ENCODE measurements around the gene KLHL25. TPM values are rescaled to one million over a fixed set of nuclear protein-coding genes. Genes with fewer than 3 reads are reported as not detected.

The KLHL25 gene
- total RNA-seq, 1 experiment from 2014 or later: 9.3 TPM

GRCh38 chr15:85786781-85787114, 8.0 kb downstream of the KLHL25 start:
- DNase-seq: no peak
- Histone ChIP-seq H3K4me3 (no peak overlapping the region), H3K36me3 (no peaks in the 10 kb centered on the region), H3K27me3 (no peaks in the 10 kb centered on the region), H3K9me3 (no peaks in the 10 kb centered on the region)

- H3K9me3 ChIP-seq: no peaks in the 10 kb centered on the region
- no peaks in the 10 kb centered on the region for H3K27me3 ChIP-seq
- peak; percentile 70 for DNase-seq
These were observed 8.6 kb downstream of the KLHL25 start for GRCh38 chr15:85785887-85786780.

GRCh38 chr15:85782064-85782463, 12.7 kb downstream of the KLHL25 start:
- Histone ChIP-seq H3K36me3 (no peaks in the 10 kb centered on the region), H3K27me3 (no peaks in the 10 kb centered on the region), H3K9me3 (no peaks in the 10 kb centered on the region), H3K4me3 (no peak overlapping the region)
- DNase-seq: no peak

More at GRCh38 chr15:85785887-85786780, 8.6 kb downstream of the KLHL25 start:
- Histone ChIP-seq H3K4me3 (no peak overlapping the region), H3K36me3 (no peaks in the 10 kb centered on the region)

GRCh38 chr15:85781099-85781498, 13.6 kb downstream of the KLHL25 start:
- no peak for DNase-seq
- no peaks in the 10 kb centered on the region for H3K36me3 ChIP-seq
- H3K4me3 ChIP-seq: no peak overlapping the region
- H3K27me3 ChIP-seq: no peaks in the 10 kb centered on the region
- no peaks in the 10 kb centered on the region for H3K9me3 ChIP-seq

GRCh38 chr15:85780225-85780985, 14.3 kb downstream of the KLHL25 start:
- no peaks in the 10 kb centered on the region for H3K9me3 ChIP-seq
- DNase-seq: no peak
- H3K27me3 ChIP-seq: no peaks in the 10 kb centered on the region
- H3K4me3 ChIP-seq: no peak overlapping the region
- no peaks in the 10 kb centered on the region for H3K36me3 ChIP-seq

- Histone ChIP-seq H3K27me3 (no peaks in the 10 kb centered on the region), H3K9me3 (no peaks in the 10 kb centered on the region), H3K36me3 (no peaks in the 10 kb centered on the region), H3K4me3 (no peak overlapping the region)
- DNase-seq: no peak
These were observed 15.5 kb downstream of the KLHL25 start for GRCh38 chr15:85779249-85779648.

- no peaks in the 10 kb centered on the region for H3K9me3 ChIP-seq
- no peak overlapping the region for H3K4me3 ChIP-seq
- H3K36me3 ChIP-seq: no peaks in the 10 kb centered on the region
- no peaks in the 10 kb centered on the region for H3K27me3 ChIP-seq
- no peak for DNase-seq
These were observed 16.5 kb downstream of the KLHL25 start for GRCh38 chr15:85778107-85778776.

- H3K9me3 ChIP-seq: no peaks in the 10 kb centered on the region
- H3K4me3 ChIP-seq: no peak overlapping the region
- no peak for DNase-seq
- H3K36me3 ChIP-seq: no peaks in the 10 kb centered on the region
- H3K27me3 ChIP-seq: no peaks in the 10 kb centered on the region
These were observed 17.2 kb downstream of the KLHL25 start for GRCh38 chr15:85777250-85778106.

GRCh38 chr15:85773970-85774369, 20.8 kb downstream of the KLHL25 start:
- Histone ChIP-seq H3K36me3 (no peaks in the 10 kb centered on the region), H3K27me3 (no peaks in the 10 kb centered on the region), H3K4me3 (no peak overlapping the region), H3K9me3 (no peaks in the 10 kb centered on the region)
- DNase-seq: no peak

- DNase-seq: no peak
- Histone ChIP-seq H3K4me3 (no peak overlapping the region), H3K36me3 (no peaks in the 10 kb centered on the region), H3K9me3 (no peaks in the 10 kb centered on the region), H3K27me3 (no peaks in the 10 kb centered on the region)
These were observed 21.5 kb downstream of the KLHL25 start for GRCh38 chr15:85773249-85773648.

GRCh38 chr15:85772668-85773067, 22.1 kb downstream of the KLHL25 start:
- H3K9me3 ChIP-seq: no peaks in the 10 kb centered on the region
- H3K36me3 ChIP-seq: no peaks in the 10 kb centered on the region
- H3K27me3 ChIP-seq: no peaks in the 10 kb centered on the region
- no peak overlapping the region for H3K4me3 ChIP-seq
- DNase-seq: no peak

- Histone ChIP-seq H3K9me3 (no peaks in the 10 kb centered on the region), H3K4me3 (no peak overlapping the region), H3K36me3 (no peaks in the 10 kb centered on the region), H3K27me3 (no peaks in the 10 kb centered on the region)
- no peak for DNase-seq
These were observed 22.8 kb downstream of the KLHL25 start for GRCh38 chr15:85771781-85772445.

GRCh38 chr15:85771271-85771670, 23.5 kb downstream of the KLHL25 start:
- DNase-seq: no peak
- H3K4me3 ChIP-seq: no peak overlapping the region
- H3K9me3 ChIP-seq: no peaks in the 10 kb centered on the region
- no peaks in the 10 kb centered on the region for H3K27me3 ChIP-seq
- no peaks in the 10 kb centered on the region for H3K36me3 ChIP-seq

GRCh38 chr15:85770096-85771041, 24.4 kb downstream of the KLHL25 start:
- DNase-seq: no peak
- H3K36me3 ChIP-seq: no peaks in the 10 kb centered on the region
- no peaks in the 10 kb centered on the region for H3K27me3 ChIP-seq
- H3K9me3 ChIP-seq: no peaks in the 10 kb centered on the region
- no peak overlapping the region for H3K4me3 ChIP-seq

Measured in MG63 (cell line).